GM19351 (cell line): ENCODE results near the gene MIGA2.

ENCODE experiments used
- ATAC-seq: cut with Tn5 transposase; IDR thresholded peaks from one replicate; pipeline ENCODE4 v1.9.1; 2021; ENCODE audit warnings: mild to moderate bottlenecking, moderate library complexity; ENCODE audit not compliant: unreplicated experiment

The MIGA2 gene

GRCh38 chr9:129010267-129010975, 26.0 kb upstream of the MIGA2 start:
- no peak for ATAC-seq

- ATAC-seq: no peak
Observed at GRCh38 chr9:129011170-129011569, 25.3 kb upstream of the MIGA2 start.

- ATAC-seq: no peak
Observed at GRCh38 chr9:129011761-129012181, 24.7 kb upstream of the MIGA2 start.

- no peak for ATAC-seq
Observed at GRCh38 chr9:129012343-129012742, 24.1 kb upstream of the MIGA2 start.

GRCh38 chr9:129012893-129013448, 23.5 kb upstream of the MIGA2 start:
- ATAC-seq: no peak

GRCh38 chr9:129013674-129014073, 22.8 kb upstream of the MIGA2 start:
- no peak for ATAC-seq

GRCh38 chr9:129014124-129014523, 22.3 kb upstream of the MIGA2 start:
- no peak for ATAC-seq

- ATAC-seq: no peak
Observed at GRCh38 chr9:129014608-129015007, 21.8 kb upstream of the MIGA2 start.

- ATAC-seq: peak; percentile 77
Observed at GRCh38 chr9:129021091-129021490, 15.3 kb upstream of the MIGA2 start.

GRCh38 chr9:129022037-129022436, 14.4 kb upstream of the MIGA2 start:
- ATAC-seq: no peak

- ATAC-seq: no peak
Observed at GRCh38 chr9:129023036-129023907, 13.2 kb upstream of the MIGA2 start.

GRCh38 chr9:129023908-129024233, 12.6 kb upstream of the MIGA2 start:
- ATAC-seq: no peak

GRCh38 chr9:129026442-129027223, 9.8 kb upstream of the MIGA2 start:
- no peak for ATAC-seq

- no peak for ATAC-seq
Observed at GRCh38 chr9:129027224-129027684, 9.2 kb upstream of the MIGA2 start.

GRCh38 chr9:129027685-129028191, 8.7 kb upstream of the MIGA2 start:
- ATAC-seq: peak; percentile 47

- ATAC-seq: peak; percentile 79
Observed at GRCh38 chr9:129028192-129028966, 8.0 kb upstream of the MIGA2 start, which contains the start of gene SH3GLB2. SH3GLB2 (minus strand) TSS chr9:129028331; CDS start chr9:129028154, 177 bp downstream.

- no peak for ATAC-seq
Observed at GRCh38 chr9:129030191-129030590, 6.2 kb upstream of the MIGA2 start.

- no peak for ATAC-seq
Observed at GRCh38 chr9:129031514-129031913, 4.9 kb upstream of the MIGA2 start.

GRCh38 chr9:129032541-129033159, 3.8 kb upstream of the MIGA2 start:
- ATAC-seq: no peak

- no peak for ATAC-seq
Observed at GRCh38 chr9:129033216-129033615, 3.2 kb upstream of the MIGA2 start.
